RCC 7860 (cell line): ENCODE results near the gene COG1.

Experiments used
- DNase-seq: peaks from one replicate; pipeline ENCODE4 v3.0.0-alpha.2; 2015; ENCODE audit warnings: low spot score
- FAIRE-seq: peaks from 2 replicates; lab custom pipeline; 2012; peaks lifted over from hg19 to GRCh38; lab: Jason Lieb, UNC

COG1 gene

DNA sequence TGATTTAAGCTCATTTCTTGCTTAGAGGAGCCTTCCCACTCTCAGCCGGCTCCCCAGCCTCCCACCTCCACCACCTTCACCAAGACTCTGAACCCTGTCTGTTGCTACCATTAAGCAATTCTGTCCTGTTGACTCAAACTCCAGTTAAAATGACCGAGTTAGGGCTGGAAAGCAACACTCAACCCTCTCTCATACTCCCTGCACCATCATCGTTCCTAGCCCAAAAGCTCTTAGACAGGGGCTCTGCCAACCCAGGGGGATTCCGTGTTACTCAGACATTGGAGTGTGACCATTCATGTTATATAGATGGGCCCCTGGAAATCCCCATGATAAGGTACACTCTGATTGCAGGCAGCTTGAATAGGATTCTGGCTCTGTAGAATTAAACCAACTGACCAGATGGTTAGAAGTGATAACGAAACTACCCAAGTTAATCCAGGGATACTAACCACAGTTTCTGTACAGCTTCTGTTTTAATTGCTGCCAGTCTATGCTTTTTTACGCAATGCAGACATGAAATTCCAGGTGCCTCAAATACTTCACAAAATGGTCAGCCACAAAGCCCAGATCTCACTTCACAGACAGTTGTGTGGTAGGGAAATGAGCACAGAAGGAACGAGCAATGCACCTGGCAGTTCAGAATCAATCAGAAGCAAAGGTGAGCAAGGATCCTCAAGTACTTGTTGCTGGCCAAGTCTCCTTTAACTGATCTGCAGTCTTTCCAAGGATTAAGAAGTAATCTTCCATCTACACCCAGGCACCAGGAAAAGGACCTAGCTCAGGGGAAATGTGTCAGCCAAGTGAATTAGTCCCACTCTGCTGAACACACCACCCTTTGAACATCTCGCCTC lies 25.9 kb upstream of the COG1 start:
- DNase-seq (peak; percentile 39), FAIRE-seq (no peak)

DNA sequence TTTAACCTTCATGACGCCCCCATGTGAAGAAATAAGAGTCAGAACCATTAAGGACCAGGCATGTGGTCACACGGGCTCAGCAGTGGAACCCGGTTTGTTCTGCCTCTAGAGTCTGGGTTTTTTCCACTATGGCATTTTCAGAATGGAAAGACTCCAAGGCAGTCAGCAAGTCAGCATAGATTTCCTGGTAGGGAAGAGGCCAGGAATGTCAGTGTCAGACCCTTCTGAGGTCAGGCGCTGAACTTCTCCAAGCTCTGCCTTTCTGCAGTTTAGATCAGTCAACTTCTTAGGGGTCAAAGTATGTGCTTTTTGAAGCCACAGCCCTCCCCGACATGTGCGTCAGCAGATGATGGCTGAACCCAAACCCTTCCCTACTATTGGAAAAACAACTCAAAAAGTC lies 24.2 kb upstream of the COG1 start:
- no peak for FAIRE-seq

DNA sequence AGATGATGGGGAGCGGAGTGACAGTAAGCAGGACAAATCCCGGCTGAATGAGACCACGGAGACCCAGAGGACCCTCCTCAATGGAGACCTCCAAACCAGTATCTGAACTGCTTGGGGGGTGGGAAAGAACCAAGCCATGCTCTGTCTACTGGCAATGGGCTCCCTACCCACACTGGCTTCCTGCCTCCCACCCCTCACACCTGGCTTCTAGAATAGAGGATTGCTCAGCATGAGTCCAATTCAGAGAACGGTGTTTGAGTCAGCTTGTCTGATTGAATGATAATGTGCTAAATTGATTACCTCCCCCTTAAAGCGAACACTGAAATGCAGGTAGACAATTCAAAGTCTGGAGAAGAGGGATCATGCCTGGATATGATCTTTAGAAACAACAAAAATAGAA lies 22.5 kb upstream of the COG1 start:
- DNase-seq, result no peak
- FAIRE-seq, result no peak

More for the DNA sequence above, 24.2 kb upstream of the COG1 start:
- no peak for DNase-seq

DNA sequence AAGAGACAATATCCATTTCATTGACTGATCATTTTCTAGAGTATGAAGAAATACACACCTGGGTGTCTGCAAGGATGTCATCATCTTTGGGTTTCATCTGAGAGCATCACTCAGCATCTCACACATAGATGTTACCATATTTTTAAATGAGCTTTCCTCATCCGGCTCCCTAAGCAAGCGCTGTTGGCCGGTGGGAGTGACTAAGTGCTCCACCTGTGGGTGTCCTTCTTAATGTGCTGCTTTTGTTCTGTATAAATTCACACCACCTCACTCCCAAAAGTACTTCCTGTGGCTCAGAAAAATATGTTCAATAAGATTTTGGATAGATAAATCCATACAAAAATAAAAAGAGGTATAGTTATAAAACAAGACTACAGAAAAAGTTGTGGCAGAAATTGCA lies 20.6 kb upstream of the COG1 start:
- DNase-seq, result no peak
- no peak for FAIRE-seq

DNA sequence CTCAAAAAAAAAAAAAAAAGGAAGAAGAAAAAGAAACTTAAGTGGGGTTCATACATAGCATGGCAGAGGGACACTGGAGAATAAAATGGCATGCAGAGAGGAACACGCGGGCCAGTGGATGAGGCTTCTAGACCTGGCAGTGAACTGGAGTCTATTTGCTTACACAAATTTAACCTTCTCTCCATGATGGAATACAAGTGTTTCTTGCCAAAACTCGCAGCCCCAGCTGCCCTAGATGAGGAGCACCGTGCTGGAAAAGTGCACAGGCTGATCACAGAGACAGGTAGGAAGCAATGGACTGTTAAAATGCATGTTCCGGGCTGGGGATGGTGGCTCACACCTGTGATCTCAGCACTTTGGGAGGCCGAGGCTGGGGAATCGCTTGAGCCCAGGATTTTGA lies 18.7 kb upstream of the COG1 start:
- no peak for DNase-seq
- FAIRE-seq, result no peak

DNA sequence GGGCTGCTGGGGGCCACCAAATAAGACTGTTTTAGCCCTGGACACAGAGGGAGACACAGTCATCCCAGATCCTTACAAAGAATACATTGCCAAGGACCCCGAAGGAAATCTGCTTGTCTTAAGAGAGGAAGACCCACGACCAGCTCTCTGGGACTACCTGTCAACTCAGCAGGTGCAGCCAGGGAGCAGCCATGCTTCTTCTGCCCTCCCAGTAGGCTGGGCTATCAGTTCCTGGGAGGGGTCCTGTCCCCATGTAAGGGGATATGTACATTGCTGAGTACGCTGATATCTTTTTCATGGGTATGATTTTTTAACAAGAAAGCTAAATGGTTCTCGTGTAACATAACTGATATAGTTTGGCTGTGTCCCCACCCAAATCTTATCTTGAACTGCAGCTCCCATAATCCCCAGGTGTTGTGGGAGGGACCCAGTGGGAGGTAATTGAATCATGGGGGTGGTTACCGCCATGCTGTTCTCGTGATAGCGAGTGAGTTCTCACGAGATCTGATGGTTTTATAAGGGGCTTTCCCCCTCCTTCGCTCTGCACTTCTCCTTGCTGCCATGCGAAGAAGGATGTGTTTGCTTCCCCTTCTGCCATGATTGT lies 16.8 kb upstream of the COG1 start:
- FAIRE-seq (no peak), DNase-seq (no peak)

DNA sequence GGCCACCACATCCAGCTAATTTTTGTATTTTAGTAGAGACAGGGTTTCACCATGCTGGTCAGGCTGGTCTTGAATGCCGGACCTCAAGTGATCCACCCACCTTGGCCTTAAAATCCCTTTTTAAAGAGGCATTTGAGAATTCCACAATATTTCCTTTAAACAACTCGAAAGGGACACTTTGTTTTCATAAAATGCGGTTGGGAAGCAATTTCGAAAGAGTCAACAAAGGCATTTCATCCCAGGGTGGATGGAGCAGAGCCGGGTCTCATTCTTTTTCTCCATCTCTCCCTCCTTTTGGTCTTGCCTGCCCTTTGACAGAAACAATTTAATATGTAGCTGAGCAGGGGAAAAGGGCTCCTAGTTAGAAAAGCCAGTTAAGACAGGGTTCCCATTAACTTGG lies 13.5 kb upstream of the COG1 start:
- no peak for DNase-seq
- no peak for FAIRE-seq

DNA sequence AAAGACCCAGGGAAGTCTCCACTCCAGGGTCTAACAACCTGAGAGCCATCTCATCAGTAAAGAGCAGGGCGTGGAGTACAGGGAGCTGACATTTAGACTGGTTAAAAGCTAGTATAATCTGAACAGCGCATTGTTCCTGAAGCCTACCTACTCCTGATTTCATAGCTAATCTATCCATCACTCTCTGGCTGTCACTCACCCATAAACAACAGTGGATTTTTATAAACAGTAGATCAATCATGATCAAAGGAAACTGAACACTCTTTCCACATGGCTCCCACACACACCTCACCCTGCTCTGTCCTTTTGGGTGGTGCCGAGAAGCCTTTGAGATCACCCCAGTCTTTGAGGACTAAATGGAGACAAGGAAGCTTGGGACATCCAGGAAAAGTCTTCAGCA lies 13.0 kb upstream of the COG1 start:
- FAIRE-seq, result no peak

DNA sequence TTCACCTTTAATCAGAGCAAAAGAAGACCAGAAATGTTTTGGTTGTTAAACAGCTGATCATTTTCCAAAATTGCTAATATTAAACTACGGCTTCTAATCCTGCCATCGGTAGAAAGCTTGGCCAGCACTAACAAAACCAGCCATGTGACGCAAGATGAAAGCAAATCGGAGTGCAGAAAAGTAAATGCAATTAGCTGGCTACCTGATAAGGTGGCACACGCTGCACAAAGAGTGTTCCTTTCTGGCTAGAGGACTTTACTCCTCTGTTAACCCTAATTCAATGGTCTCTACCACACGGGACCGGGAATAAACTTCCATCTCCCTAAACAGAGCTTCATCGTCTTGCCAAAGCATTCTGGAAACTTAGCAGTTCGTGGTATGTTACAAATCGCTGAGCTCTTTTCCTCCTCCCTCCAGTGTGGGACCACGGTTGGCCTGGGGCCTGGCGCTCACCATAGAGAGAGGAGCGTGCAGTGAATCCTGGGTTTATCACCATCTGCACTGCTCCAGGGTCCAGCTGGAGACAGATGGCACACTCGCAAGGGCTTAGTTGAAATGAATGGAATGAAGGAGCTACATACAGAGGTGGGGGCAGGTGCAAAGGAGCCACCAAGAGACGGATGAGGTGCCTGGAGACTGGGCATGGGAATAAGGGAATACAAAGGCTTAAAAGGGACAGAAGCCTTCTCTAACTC lies 10.1 kb upstream of the COG1 start:
- no peak for FAIRE-seq
- DNase-seq, result no peak

More for the DNA sequence above, 13.0 kb upstream of the COG1 start:
- DNase-seq, result no peak

DNA sequence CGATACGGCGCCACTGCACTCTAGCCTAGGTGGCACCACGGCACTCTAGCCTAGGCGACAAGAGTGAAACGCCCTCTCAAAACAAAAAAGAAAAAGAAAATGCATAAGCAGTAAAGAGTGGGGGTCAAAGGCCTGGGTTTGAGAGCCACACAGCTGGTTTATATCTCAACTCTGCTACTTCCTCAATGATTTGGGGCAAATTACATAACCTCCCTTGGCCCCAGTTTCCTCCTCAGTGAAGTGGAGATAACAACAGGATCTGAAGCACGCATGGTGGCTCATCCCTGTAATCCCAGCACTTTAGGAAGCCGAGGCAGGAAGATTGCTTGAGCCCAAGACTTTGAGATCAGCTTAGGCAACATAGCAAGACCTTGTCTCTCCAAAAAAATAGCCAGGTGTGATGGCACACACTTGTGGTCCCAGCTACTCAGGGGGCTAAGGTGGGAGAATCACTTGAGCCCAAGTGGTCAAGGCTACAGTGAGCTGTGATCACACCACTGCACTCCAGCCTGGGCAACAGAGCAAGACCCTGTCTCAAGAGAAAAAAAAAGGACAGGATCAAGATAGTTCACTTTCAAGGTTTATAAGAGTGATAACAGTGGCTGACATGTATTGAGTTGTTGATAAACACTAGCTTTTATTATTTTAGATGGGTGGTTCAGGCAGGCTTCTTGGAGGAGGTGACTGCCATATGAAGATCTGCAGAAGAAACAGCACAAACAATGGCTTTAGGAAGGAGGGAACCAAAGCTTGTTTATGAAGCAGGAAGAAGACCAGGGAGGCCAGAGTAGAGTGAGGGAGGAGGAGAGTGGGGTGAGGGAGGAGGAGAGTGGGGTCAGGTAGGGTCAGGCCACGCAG lies 8.5 kb upstream of the COG1 start:
- no peak for FAIRE-seq
- DNase-seq, result no peak

DNA sequence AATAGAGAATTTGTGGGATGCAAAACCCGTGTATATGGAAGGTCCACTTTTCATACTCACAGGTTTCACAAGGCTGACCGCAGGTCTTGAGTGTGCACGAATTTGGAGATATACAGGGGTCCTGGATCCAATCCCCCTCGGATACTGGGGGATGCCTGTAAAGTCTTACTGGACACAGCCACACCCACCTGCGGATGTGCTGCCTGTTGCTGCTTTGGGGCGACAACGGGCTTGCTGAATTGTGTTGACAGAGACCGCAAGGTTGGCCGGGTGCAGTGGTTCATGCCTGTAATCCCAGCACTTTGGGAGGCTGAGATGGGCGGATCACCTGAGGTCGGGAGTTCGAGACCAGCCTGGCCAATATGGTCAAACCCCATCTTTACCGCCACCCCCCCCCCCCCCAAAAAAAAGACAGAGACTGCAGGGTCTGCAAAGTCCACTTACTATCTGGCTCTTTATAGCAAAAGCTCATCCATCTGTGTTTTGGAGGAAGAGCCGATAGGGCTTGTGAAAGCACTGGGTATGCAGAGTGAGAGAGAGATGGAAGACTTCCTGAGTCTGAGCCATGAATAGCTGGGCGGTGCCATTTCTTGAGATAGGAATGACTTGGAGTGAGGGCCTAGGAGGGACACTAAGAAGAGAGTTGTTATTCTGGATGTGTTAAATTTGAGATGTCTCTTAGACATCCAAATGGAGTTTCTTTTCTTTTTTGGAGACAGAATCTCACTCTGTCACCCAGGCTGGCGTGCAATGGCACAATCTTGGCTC lies 6.4 kb upstream of the COG1 start:
- no peak for DNase-seq
- no peak for FAIRE-seq

DNA sequence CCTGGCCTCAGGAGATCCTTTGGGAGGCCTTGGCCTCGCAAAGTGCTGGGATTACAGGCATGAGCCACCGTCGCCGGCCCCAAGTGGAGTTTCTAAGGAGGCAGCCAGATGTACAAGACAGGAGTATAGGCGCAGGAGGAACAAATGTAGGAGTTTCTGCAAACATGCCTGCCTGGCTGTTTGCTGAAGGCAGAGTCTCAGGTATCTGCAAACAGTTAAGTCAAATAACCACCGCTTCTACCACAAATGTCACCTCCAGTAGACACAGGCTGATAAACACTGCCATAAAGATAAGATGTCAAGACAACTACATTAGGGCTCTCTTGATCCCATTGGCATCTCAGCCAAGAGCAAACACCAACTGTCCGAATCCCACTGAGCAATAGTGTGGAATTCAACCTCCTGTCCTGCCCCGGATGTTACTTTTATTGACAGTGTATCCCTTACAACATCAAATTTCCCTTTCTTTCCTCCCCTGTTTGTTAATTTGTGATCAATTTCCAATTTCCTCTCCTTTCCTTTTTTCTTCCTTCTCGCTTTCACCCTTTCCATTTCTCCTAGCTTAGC lies 5.6 kb upstream of the COG1 start:
- FAIRE-seq (no peak), DNase-seq (no peak)

DNA sequence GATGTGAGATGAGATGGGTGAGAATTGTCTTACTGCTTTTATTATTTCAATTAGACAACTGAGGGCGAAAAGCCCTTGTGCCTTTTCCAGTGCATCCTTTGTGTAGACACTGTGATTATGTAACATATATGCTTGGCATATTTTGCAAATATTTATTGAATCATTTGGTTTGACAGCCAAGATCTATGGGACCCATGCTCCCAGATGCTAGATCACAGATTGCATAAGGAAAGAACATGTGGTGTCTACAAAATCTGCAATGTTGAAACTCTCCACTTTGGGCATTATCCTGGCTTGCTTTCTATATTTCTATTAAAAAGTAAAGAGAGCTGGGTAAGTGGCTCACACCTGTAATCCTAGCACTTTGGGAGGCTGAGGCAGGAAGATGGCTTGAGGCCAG lies 4.8 kb upstream of the COG1 start:
- DNase-seq (no peak), FAIRE-seq (no peak)

DNA sequence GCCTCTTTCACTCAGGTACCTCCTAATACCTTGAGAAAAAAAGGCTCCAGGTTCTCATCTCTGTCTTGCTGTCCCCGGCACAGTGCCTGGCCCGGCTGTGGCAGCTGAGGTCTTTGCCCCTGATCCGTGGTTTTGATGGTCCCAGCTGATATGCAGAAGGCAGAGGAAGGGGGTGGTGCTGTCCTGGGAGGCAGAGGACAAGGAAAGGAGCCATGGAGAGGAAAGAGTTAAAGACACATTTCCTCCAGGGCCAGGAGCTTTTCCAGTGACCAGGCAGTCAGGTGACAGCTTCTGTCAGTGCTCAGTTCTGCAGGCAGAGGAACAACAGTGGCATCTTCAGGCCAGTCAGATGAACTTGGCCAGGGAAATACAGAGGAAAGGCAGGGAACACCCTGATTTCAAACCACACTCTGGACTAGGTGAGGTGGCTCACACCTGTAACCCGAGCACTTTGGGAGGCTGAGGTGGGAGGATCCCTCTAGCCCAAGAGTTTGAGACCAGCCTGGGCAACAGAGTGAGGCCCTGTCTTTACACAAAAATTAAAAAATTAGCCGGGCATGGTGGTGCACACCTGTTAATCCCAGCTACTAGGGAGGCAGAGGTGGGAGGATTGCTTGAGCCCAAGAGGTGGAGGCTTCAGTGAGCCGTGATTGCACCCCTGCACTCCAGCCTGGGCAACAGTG lies 3.3 kb upstream of the COG1 start:
- DNase-seq, result peak; percentile 72

DNA sequence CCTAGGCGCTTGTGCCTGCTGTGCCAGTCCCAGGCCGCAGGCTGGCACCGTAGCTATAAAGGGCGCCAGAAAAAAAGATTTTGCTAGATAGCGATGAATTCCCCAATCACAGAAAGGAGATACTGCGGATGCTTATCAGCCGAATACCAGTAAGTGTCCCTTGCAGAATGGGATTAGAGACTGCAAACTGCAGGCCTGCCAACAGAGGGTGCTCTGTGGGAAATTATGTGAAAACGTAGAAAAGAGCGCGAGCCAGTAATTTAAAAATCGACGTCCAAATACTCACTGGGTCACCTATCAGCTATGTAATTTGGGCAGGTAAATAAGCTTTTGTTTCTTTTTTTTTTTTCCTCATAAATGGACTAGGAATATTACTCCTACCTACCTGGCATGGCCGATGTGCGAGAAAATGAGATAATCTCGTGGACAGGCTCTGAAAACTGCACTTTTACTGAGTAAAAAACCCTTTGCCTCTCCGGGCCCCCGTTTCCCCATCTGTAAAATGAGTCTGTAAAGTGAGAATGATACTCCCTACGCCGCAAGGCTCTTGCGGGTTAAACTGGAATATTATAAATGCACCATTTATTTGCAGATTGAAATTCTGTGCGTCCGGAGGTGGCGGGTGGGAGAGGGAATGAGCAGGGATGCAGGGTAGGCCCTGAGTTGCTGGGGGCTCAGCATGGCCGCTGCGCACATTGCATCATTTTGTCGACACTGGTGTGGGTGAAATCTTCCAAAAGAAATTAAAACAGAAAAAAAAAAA lies 1.2 kb upstream of the COG1 start:
- peak; percentile 44 for FAIRE-seq
- DNase-seq, result peak; percentile 61

More for the DNA sequence above, 3.3 kb upstream of the COG1 start:
- FAIRE-seq, result no peak

DNA sequence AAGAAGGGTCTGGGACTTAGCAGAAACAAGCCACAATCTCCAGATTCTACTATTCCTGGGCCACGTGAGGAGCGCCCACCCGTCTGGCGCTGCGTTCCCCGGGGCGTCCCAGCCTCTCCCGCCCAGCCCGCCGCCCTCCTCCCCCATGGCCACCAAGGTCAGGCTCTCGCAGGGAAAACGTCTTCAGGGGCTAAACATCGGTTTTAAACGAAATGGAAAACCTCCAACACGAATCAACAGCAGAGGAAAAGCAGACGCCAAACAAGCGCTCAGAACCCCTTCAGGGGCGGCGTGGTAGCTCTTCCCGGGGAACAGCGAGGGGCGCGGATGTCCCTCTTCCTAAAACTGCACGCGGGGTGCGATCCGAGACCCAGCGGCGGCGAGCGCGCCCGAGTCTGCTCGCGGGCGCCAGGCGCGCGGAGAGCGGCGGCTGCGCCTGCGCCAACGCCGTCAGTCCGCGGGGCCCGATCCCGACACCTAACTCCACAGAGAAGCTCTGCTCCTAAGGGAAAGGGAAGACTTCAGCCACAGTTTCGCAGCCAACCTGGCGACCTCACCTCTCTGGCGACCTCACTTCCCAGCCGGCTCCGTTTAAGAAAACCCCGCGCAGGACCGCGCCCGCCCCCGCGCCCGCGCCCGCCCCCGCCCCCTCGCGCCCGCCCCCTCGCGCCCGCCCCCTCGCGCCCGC lies 505 bp upstream of the COG1 start:
- DNase-seq, result peak; percentile 81
- FAIRE-seq, result no peak

DNA sequence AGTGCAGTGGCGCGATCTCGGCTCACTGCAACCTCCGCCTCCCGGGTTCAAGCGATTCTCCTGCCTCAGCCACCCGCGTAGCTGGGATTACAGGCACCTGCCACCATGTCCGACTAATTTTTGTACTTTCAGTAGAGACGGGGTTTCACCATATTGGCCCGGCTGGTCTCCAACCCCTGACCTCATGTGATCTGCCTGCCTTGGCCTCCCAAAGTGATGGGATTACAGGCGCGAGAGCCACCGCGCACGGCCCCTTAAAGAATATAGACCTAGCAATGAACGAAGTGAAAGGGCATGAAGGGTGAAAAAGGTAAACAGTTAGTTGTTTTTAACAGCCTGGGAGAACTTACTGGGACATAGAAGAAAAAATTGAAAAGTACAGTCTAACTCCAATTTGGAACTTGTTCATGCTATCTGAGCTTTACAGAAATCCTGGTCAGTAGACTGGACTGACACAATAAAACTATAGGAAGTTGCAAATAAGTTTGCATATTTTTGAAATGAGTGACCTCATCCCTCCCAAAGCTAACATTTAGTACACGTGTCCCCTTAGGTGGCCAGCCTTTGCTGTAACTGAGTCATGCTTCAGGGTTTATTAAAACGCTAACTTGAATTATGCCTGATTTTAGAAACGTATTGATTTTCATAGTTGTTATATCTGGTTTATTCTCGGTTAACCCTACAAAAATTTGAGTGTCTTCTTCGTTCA lies 1.8 kb downstream of the COG1 start:
- no peak for FAIRE-seq
- no peak for DNase-seq
